GM18861 (cell line): Measurements from ENCODE around the gene APLP2.
"Not testable (repeated sequence)": the region's sequence is repeated elsewhere in the genome, so short reads cannot be mapped to it uniquely, and the experiment has no call there.

Experiments
- ATAC-seq: cut with Tn5 transposase; IDR thresholded peaks from one replicate; pipeline ENCODE4 v1.9.1; 2021; ENCODE audit not compliant: unreplicated experiment

APLP2 gene

DNA sequence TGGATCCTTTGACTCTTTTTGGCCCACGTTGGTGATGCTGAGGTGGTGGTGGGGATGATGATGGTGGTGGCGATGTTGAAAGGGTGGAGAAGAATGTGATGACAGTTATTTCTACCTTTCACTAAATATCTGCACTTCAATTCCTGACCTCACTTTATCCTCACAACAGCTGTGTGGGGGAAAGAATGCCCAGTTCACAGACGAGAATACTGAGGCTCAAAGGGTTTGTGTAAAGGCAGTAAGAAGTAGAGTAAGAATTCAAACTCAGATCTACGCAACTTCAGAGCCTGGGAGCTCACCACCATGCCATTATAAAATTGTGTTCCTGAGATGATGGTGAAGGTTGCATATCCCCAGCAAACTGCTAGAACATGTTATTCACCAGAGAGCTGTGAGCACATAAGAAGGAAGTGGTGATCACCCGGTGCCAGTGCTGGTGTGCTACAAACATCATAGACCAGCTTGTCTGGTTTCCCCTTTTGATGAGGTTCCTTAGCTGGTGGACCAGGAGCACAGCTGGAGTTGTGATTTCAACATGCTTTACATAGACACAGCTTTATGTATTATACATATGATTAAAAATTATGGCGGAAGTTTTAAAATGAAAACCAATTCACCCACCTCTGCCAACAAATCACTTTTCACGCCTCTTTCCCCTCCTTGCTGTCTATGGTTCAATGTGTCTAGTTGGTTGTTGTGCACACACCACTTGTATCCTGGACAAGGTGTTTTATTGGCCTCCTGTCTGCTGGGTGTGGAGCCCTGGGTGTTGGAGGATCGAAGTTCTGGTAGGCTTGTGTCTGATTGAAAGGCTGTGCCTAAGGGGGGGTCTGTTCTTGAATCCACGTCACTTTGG lies 96.1 kb downstream of the APLP2 start:
- ATAC-seq: no peak

DNA sequence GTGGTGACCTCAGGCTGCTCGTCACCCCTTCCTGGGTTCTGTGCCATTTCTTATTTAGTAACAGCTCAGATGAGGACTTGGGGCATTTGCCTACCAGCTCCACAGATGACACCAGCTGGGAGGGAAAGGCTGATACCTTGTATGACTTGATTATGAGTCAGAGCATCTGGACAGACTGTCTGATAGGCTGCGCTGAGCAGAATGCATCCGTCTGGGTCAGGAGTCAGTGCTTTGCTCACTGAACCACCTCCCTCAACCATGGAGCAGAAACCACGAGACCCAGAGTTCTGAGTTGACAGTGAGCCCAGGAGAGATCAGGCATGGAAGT lies 96.7 kb downstream of the APLP2 start:
- no peak for ATAC-seq

DNA sequence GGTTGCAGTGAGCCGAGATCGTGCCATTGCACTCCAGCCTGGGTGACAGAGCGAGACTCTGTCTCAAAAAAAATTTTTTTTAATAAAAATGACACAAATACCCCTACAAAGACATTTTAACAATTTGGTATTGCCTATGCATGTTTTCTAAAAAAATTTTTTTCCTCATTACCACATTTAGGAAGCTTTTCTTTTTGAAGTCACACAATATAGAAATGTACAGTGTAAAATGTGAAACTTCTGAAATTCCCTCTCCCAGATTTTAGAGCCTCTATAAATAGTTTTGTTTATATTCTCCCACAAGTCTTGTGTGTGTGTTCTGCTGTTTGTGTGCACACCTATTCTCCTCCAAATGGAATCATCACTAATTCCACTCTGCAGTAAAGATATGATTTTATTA lies 97.5 kb downstream of the APLP2 start:
- ATAC-seq: no peak

DNA sequence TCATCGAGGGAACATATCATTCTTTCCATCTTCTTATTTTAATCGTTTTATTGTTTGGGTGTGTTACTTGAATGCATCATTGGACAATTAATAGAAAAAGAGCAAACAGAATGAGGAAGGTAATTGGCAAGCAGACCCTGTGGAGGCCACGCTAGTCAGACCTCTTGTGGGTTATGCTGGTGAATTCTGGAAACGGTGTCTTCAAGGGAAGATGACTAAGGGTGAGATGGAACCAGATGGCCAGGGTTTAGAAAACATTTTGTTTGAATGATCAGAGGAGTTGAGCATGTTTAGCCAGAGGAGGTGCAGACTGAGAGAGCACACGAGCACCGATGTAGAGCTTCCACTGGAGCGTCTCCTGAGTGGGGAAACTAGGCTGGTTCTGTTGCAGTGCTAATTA lies 98.4 kb downstream of the APLP2 start:
- no peak for ATAC-seq

DNA sequence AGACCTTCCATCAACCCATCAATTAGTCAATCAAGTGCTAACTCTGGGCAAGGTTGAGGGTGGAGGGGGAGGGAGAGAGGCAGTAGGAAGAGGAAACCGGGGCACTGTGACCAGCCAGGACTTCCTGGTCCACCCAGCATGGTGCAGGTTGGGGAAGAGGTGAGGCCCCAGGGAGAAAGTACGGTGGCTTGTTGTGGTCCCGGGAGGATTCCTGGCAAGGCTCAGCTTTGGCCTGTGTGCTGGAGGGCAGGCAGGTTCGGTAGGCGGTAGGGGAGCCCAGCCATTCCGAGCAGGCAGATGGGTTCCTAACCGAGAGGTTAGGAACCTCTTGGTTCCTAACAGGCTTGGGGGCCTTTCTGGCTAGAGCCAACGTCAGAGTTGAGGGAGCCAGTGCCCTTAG lies 100.7 kb downstream of the APLP2 start:
- ATAC-seq: no peak

DNA sequence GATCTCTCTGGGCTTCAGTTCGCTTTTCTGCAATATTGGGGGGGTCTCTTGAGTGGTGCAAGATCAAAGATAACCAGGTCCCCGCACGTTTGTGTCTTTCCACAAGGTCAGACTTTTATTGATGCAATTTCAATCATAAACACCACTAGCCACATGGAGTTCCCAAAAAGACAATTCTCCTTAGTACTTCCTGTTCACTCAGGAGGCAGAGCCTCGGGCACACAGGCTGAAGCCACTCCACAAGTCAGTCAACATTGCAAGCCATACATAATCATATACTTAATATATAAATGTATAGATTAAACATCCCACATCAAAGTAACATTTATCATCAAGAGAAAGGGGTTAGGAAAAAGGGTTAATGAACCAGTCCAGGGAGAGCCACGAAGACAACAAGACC lies 101.8 kb downstream of the APLP2 start:
- ATAC-seq: no peak

DNA sequence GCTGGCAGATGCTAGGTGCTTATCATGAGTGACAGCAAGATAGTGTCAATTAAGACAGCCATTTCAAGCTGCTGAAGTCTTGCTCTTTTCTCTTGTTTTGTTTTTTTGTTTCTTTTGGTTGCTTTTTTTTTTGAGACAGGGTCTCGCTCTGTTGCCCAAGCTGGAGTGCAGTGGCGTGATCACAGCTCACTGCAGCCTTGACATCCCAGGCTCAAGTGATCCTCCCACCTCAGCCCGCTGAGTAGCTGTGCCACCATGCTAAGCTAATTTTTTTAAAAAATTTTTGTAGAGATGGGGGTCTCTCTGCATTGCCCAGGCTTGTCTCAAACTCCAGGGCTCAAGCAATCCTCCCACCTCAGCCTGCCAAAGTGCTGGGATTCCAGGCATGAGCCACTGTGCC lies 102.3 kb downstream of the APLP2 start:
- not testable (repeated sequence) for ATAC-seq

DNA sequence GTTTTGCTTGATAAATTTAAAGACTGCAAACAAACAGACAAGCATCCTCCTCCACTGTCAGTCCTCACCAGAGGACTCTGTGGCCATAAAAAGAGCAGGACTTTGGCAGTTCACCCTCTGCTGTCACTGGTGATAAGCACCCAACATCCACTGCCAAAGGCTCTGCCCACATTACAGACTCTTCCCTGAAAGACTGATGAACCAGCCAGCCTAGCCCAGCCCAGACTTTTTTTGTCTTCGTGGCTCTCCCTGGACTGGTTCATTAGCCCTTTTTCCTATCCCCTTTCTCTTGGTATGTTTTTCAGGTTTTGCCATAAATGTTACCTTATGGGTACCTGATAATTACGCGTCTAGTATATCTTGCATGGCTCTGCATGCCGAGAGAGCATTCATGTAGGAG lies 104.9 kb downstream of the APLP2 start:
- ATAC-seq: no peak

DNA sequence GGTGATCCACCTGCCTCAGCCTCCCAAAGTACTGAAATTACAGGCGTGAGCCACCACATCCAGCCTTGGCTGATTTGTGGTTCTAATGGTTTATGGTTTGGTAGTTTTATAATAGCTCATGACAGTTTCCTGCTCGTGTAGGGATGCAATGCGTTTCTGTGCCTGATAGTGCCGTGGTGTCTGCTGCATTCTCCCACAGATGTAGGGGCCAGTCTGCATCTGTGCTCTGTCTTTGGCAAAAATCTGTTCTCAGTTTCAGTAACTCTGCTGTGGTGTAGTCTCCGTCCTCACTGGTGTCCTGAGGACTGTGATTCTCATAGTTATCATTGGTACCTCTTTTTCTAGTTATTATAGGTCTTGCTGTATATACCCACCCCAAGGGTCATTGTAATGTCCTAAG lies 106.2 kb downstream of the APLP2 start:
- no peak for ATAC-seq

DNA sequence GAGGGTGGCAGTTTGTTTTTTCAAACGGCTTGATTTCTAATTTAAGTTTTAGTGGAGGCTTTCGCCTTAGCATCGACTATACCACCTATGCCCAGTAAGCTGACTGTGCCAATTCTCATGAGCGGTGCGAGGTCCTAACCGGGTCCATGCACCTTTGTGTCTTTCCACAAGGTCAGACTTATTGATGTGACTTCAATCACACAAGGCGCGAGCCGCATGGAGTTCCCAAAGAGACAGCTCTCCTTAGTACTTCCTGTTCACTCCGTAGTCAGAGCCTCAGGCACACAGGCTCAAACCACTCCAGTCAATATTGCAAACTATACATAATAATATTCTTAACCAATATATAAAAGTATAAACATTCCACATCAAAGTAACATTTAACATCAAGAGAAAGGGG lies 108.1 kb downstream of the APLP2 start:
- ATAC-seq: no peak

DNA sequence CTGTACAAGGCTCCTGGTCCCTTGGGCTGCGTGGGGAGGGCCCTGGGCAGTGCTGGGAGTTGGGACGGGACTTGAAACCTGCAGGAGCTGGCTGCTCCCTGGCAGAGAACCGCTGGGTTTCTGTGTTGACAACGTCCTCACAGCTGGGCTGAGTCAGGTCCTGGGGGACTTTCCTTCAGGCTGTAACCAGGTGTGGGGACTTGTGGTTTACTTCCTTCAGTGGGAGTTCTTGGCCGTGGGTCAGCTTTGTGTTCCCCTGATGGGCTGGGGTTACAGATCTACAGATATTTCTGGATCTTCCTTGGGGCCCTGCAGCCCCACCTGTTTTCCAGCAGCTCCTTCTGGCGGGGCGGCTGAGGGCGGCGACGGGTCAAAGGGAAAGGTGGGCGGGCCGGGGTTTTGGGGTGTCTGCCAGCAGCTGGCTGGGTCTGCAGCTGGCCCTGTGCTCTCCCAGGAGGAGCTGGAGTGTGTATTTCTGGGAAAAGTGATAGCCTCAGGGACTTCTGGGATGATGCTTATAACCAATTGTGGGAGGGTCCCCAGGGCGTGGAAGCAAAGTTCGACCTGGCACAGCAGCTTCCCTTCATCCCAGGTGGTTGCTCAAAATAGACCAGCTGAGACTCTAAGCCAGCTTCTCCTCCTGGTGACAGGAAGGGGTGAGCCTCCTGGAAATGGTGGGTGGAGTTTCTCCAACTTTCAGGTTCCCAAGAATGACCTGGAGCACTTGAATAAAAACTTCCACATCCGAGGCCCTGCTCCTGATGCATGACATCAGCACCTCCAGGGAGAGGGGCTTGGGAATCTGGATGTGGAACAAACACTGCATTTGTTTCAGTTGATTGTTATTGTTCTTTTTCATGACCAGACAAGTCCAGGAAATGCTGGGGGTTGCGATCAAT lies 109.0 kb downstream of the APLP2 start:
- no peak for ATAC-seq

DNA sequence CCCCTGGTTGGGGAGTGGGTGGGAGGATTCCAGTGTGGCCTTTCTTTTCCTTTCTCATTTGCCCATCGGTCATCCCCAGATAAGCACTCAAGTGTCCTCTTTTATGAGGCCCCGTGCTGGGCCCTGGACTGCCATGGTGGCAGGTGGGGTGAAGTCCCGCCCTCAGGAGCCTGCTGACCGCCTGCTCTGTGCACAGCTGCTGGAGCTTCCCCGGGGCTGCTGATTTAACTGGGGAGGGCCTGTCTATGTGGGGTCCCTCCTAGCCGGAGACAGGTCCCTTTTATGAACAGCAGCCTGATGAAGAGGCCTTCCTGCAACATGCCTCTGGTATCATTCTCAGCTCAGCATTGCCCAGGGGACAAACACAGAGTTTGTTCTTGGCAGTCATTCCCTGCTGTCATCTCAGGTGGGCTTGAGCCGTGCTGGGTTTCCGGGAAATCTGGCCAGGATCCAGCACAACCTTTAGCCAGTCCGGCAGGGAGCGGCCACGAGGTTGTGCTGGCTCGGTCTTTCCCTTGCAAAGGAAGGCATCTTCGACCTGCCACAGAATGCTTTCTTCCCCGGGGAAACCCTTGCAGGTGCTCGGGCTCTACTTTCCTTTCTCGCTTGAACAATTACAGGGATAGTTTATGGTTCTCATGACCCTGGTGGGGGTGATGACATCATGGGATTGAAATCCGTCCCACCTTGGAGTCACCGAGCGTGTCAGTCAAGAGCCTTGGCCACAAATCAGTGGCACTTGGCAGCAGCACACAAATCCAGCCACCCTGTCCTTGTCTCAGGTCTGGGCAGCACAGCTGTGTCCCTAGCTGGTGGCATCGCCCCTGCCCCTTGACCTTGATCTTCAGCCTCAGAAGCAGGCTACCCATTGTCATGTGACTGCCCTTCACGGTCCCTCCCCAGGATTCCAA lies 110.0 kb downstream of the APLP2 start:
- ATAC-seq: no peak

DNA sequence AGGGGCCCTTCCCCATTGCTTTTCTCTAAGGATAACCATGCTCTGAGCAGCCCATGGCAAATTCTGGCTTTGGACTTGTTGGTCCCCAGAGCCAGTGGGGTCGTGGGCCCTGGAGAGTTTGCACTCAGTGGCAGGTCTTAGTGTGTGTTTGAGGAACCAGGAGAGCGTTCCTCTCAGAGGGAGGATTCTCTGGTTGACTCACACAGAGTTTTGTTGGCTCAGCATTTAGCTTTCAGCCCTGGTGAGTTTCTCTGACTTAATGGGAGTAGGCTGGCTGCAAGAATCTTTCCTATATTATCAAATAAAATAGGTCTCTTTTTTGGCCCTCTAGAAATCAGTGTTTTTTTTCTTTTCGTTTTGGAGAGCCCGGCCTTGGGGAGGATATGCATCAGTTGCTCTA lies 110.8 kb downstream of the APLP2 start:
- ATAC-seq: no peak

DNA sequence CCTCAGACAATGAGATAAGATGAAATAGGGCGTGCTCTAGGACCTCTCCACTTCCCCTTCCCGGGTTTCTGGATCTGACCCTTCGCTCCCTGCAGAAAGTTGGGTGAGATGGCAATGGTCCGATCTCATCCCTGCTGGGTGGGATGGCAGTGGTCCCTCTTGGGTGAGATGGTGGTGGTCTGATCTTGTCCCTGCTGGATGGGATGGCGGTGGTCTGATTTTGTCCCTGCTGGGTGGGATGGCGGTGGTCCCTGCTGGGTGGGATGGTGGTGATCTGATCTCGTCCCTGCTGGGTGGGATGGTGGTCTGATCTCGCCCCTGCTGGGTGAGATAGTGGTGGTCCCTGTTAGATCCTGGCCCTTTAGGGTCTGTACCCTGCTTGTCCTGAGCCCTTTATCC lies 111.2 kb downstream of the APLP2 start:
- no peak for ATAC-seq

DNA sequence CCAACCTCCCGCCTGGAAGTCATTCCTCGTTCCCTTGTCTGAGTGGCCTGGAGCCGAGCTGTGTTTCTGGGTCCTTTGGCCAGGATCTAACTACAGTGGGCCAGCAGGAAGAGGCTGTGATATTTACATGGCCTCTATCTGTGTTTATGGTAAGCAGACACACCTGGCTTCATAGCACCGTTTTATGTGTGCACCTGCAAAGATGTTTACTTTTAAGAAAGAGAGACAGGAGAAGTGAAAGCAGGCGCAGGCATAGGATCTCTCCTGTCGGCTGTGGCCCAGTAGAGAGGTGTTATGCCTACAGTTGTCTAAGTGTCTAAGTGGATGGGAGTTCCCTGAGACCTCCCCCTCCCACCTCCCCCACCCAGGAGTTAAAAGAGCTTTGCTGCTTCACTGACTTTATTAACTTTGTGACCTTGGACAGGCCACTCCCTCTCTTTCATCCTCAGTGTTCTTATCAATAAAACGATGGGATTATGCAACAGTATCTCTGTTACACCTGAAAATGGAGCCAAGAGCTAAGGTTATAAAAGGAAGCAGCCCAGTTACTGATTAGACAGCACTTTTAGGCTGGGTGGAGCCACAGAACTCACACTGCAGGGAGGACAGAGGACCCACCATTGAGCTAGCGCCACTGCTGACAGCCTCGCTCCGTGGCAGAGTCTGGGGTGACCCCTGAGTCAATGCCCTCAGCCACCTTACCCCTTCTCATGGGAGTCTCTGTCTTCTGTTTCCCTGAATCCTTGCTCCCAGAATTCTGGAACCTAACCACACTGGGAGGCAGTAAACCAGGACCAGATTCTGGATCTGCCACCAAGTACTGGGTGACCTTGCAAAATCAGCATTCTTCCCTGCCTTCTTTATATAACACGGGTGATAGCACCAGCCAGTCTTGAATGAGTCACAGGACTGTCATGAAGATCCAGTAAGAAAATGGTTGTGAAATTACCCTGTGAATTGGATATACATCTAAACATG lies 111.9 kb downstream of the APLP2 start:
- ATAC-seq: peak; percentile 44

DNA sequence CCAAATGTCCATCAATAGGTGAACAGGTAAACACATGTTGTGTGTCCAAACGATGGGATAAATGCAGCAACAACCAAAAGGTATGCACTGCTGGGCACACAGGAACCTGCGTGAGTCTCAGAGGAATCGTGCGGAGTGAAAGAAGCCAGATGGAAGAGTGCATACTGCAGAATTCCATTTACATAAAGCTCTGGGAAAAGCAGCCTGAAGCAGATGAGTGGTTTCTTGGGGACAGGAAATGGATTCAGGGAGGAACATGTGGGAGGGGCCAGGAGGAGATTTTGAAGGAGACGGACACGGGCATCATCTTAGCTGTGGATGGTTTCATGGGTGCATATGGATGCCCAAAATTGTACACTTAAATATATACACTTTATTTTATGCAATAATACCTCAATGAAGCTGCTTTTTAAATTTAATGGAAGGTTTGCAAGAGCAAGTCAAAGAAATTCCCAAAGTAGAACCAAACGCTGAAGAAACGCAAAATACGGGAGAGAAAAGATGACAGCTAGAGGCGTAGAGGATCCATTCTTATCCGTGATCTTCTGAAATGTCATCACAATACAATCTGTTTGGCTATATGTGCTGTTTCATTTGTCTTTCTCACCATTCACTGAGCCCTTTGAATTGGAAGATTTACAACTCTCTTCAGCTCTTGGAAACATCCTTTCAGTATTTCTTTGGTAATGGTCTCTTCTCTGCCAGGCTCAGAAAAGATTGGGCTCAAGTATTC lies 114.3 kb downstream of the APLP2 start:
- ATAC-seq: no peak

DNA sequence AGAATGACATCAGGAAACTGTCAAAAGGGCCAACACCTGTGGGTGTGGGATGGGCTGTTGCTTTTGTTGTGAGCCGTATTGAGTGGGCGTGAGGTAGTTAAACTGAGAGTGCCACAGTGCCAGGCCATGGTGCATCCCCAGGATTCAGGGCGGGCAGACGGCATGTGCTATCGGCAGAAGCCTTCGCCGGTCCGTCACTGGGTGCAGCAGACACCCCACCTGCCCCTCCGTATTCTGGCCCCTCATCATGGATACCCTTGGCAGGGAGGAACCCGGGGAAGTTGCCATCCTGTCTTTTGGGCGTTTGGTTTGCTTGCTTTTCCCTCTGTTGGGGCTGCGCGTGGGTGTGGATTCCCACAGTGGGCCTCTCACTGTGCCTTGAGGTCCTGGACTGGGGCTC lies 117.4 kb downstream of the APLP2 start:
- no peak for ATAC-seq

DNA sequence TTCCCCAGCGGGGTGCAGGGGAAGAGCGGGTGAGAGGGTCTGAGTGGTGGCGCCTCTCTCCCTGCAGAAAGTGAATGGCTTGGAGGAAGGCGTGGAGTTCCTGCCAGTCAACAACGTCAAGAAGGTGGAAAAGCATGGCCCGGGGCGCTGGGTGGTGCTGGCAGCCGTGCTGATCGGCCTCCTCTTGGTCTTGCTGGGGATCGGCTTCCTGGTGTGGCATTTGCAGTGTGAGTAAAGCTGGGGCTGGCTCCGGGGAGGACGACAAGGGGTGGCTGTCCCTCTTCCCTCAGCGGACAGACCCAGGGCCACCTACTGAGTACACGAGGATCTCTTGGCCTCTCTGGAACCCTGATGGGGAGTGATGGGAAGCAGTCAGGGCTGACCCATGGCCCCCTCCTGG lies 118.4 kb downstream of the APLP2 start:
- ATAC-seq: no peak

DNA sequence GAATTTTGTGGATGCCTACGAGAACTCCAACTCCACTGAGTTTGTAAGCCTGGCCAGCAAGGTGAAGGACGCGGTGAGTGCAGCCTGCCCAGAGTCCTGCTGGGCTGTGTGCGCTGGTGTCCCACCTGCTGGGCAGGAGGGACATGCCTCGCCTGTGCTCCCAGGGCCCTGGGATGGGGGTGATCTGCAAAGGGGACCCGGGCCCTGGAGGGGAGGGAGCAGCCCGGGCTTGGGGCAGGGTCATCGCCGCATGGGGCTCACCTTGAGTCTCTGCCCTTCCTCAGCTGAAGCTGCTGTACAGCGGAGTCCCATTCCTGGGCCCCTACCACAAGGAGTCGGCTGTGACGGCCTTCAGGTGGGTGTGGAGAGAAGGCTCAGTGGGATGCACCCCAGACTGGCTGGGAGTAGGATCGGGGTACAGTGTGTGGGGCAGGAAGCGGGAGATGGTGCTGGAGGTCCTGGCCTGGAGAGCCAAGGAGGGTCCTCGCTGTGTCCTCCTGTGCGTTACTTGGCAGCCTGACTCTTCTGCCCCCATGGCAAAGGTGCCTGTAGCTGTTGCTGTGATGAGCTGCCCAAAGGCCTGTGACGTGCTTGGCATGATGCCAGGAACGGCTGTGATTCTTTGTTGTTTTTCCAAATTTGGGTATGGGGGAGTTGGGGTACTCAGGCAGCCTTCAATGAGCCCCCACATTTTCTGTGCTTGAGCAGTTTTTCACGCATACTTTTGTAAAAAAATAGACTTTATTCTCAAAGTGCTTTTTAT lies 119.1 kb downstream of the APLP2 start:
- no peak for ATAC-seq
